GM21786 (cell line): ENCODE results near the gene SAMD3.
"Not testable (repeated sequence)": the region's sequence is repeated elsewhere in the genome, so short reads cannot be mapped to it uniquely, and the experiment has no call there.

Experiments
- ATAC-seq: cut with Tn5 transposase; IDR thresholded peaks from one replicate; pipeline ENCODE4 v1.9.1; 2021; ENCODE audit not compliant: unreplicated experiment

Gene SAMD3

GRCh38 chr6:130176378-130176777 lies 46.4 kb downstream of the SAMD3 start:
- ATAC-seq = no peak

- ATAC-seq = not testable (repeated sequence)
Observed at GRCh38 chr6:130173377-130174004, 49.3 kb downstream of the SAMD3 start.

DNA sequence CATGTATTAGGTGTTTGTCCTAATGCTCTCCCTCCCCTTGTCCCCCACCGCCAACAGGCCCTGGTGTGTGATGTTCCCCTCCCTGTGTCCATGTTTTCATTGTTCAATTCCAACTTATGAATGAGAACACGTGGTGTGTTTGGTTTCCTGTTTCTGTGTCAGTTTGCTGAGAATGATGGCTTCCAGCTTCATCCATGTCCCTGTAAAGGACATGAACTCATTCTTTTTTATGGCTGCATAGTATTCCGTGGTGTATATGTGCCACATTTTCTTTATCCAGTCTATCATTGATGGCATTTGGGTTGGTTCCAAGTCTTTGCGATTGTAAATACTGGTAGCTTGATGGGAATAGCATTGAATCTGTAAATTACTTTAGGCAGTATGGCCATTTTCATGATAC lies 52.6 kb downstream of the SAMD3 start:
- ATAC-seq = not testable (repeated sequence)

- ATAC-seq = no peak
Observed at GRCh38 chr6:130167655-130168054, 55.1 kb downstream of the SAMD3 start.

GRCh38 chr6:130164251-130164650 lies 58.5 kb downstream of the SAMD3 start:
- no peak for ATAC-seq

GRCh38 chr6:130163266-130163665 lies 59.5 kb downstream of the SAMD3 start:
- ATAC-seq = no peak

GRCh38 chr6:130162421-130162820 lies 60.3 kb downstream of the SAMD3 start:
- ATAC-seq = no peak

DNA sequence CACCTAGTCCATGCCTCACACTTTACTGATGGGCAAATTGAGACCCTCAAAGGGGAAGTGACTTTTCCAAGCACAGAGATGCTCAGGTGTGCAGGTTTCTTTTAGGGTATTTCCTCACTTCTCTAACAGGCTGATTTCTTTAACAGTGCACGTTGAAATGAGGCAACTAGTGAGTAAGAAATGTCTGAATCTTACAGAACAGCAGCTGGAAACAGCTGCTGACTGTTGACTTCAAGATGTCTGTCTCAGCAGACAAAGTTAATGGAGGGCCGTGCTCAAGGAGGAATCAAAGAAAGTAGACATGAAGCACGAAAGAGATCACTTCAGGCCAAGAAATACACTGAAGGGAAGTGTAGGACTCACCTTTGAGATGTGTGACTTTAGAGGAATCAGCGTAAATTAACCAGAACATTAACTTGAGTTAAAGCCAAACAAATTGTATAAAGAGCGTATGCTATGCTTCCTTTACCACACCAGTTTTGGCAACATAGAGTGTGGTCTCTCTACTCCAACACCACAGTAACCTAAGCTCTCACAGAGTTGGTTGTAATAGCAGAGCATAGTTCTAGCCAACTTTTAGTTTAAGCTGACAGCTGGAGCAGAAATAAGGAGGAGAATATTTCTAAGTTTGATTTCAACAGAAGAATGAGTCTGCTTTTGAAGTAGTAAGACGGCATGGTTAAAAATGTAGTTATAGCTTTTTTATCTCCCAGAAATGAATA lies 60.9 kb downstream of the SAMD3 start:
- no peak for ATAC-seq

GRCh38 chr6:130159956-130160355 lies 62.8 kb downstream of the SAMD3 start:
- no peak for ATAC-seq

DNA sequence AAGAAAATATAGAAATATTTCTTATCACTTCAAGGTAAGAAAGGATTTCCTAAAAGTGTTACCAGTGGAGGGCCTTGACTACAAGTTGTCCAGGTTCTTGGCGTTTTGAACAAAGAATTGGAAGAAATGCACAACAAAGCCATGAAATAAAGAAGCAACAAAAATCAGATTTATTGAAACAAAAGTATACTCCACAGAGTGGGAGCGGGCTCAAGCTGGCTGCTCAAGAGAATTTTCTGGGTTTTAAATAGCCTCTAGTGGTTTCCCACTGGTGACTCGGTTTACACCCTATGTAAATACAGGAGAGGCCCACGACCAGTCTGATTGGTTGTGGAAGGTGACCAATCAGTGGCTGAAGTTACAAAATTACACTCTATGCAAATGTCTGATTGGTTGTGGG lies 64.2 kb downstream of the SAMD3 start:
- ATAC-seq = no peak

- ATAC-seq = no peak
Observed at GRCh38 chr6:130158056-130158455, 64.7 kb downstream of the SAMD3 start.

DNA sequence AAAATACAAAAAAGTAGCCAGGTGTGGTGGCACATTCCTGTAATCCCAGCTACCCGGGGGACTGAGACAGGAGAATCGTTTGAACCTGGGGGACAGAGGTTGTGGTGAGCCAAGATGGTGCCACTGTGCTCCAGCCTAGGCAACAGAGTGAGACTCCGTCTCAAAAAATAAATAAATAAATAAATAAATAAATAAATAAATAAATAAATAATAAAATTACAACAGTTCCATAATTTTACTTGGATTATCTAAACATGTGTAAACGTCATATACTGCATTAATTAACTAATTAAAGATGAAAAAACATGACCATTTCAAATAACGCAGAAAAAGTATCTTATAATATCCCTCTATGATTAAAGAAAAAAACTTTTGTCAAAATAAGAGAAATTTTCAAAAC lies 65.8 kb downstream of the SAMD3 start:
- no peak for ATAC-seq

DNA sequence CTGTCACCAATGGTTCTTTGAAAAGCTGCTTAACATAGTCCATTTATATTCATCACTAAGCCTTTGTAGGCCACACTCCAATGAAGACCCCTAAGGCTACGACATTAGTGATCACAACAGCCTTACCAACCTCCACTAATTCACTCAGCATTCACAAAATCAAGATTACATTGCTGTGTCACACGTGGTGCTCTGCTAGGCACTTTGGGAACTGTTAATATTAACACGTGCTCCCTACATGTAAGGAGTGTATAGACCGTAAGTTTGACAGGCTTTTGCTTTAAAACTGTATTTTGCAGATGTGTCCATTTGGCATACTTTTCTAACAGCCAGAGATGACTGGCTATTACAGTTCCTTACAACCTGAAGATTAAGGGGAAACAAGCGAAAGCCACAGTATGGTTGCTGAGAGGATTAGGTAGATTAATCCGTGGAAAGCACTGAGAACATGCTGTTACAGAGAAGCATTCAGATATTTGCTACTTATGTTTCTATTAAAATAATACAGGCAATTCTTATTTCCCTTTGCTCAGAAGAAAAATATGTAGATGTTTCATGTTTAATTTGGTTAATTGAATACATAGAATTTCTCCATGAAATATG lies 69.7 kb downstream of the SAMD3 start:
- no peak for ATAC-seq

- ATAC-seq = no peak
Observed at GRCh38 chr6:130150906-130151305, 71.8 kb downstream of the SAMD3 start.

DNA sequence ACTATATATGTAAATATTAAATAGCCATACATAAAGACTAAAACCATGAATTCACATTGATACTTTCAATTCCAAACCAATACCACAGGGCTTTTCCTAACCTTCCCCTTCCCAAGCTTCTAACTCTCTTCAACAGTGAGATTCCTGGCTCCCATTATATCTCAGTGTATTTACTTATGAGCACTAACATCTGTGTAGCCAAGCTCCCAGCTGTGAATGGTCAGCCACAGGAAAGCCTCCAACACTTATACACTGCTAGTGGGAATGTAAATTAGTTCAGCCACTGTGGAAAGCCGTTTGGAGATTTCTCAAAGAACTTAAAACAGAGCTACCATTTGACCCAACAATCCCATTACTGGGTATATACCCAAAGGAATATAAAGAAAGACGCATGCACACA lies 73.7 kb downstream of the SAMD3 start:
- not testable (repeated sequence) for ATAC-seq

DNA sequence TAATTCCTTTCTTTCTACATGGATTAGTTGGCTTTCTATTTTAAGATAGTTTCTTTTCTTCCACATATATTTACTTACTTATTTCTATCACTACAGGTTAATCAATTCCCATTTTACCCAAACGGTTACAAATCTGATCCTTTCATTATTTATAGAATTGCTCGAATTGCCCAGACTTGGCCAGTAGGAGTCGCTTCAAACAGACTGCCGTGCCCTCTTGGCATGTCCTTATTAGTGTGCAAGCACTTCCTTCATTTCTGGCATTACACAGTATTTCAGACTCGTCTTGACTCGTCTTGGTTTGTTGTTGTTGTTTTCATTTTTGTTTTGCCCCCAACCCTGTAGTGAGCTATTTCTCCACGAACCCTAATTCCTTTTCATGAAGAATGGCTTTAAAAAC lies 74.6 kb downstream of the SAMD3 start:
- ATAC-seq = no peak

- ATAC-seq = no peak
Observed at GRCh38 chr6:130147111-130147510, 75.6 kb downstream of the SAMD3 start.

GRCh38 chr6:130143709-130144108 lies 79.0 kb downstream of the SAMD3 start:
- ATAC-seq = no peak

GRCh38 chr6:130140084-130140483 lies 82.7 kb downstream of the SAMD3 start:
- no peak for ATAC-seq

GRCh38 chr6:130138909-130139242 lies 83.9 kb downstream of the SAMD3 start:
- peak; percentile 39 for ATAC-seq

- peak; percentile 76 for ATAC-seq
Observed at GRCh38 chr6:130138116-130138908, 84.4 kb downstream of the SAMD3 start.

DNA sequence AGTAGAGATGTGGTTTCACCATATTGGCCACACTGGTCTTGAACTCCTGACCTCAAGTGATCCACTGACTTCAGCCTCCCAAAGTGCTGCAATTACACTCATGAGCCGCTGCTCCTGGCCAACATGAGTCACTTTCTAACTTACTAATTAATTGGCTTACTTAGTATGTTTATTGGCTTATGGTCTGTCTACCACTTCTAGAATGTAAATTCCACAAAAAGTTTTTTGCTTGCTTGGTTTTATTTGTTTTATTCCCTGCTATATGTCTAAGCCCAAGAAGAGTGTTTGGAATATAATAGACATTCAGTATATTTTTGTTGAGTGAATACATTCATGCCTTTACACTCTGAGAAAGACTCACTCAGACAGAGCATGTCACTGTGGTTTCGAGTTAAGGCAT lies 86.0 kb downstream of the SAMD3 start:
- no peak for ATAC-seq
